H1 (cell line): ENCODE results near the gene PRKAR1B. TPM values are rescaled to one million over a fixed set of nuclear protein-coding genes. Genes with fewer than 3 reads are reported as not detected.

Experiments
- CTCF ChIA-PET: fragments of 300-600 bp; sonication (Branson Sonifier 250); formaldehyde crosslinking; loops from one replicate; lab custom pipeline; 2021; ENCODE audit not compliant: partially characterized antibody; lab: Charles Lee
- POLR2A ChIA-PET: fragments of 300-600 bp; sonication (Branson Sonifier 250); formaldehyde crosslinking; loops from one replicate; lab custom pipeline; 2021; ENCODE audit warnings: inconsistent platforms; ENCODE audit not compliant: partially characterized antibody; lab: Charles Lee
- DNase-seq, 2 experiments: peaks; one replicate each; pipeline versions ENCODE4 v3.0.0 to v3.0.0-alpha.2; 2010 to 2022; ENCODE audit warnings: low spot score in 2 of 2, low read depth in 1 of 2, mixed read lengths in 1 of 2
- FAIRE-seq: peaks from 2 replicates; lab custom pipeline; 2011; peaks lifted over from hg19 to GRCh38; lab: Jason Lieb, UNC
- H2AFZ ChIP-seq: 2 replicates; pipeline ENCODE4 v1.8.1; 2012; ENCODE audit warnings: low read length, inconsistent platforms
- H2AK5ac ChIP-seq: 2 replicates; pipeline ENCODE4 v1.6.1; 2013; ENCODE audit warnings: low read depth, low read length
- H2BK120ac ChIP-seq: replicated peaks from 2 replicates; pipeline ENCODE3; 2013; ENCODE audit warnings: low read depth, low read length, inconsistent platforms
- H2BK12ac ChIP-seq: 2 replicates; pipeline ENCODE4 v1.6.1; 2013; ENCODE audit warnings: low read depth, low read length
- H2BK15ac ChIP-seq: 2 replicates; pipeline ENCODE4 v1.6.1; 2013; ENCODE audit warnings: low read length
- H2BK20ac ChIP-seq: 2 replicates; pipeline ENCODE4 v1.6.1; 2013; ENCODE audit warnings: low read length
- H2BK5ac ChIP-seq: 2 replicates; pipeline ENCODE4 v1.6.1; 2013; ENCODE audit warnings: low read depth, low read length
- H3K14ac ChIP-seq: 2 replicates; pipeline ENCODE4 v1.6.1; 2013; ENCODE audit warnings: inconsistent platforms; ENCODE audit not compliant: insufficient read length
- H3K18ac ChIP-seq: 2 replicates; pipeline ENCODE4 v1.6.1; 2013; ENCODE audit warnings: low read length; ENCODE audit errors: extremely low read depth
- H3K23ac ChIP-seq: 2 replicates; pipeline ENCODE4 v1.6.1; 2013; ENCODE audit warnings: inconsistent platforms; ENCODE audit not compliant: insufficient read length
- H3K23me2 ChIP-seq: 2 replicates; pipeline ENCODE4 v1.6.1; 2013; ENCODE audit warnings: low read depth, low read length
- H3K27ac ChIP-seq: 2 replicates; pipeline ENCODE4 v1.6.1; 2011; ENCODE audit warnings: low read depth, low read length, inconsistent platforms
- H3K27me3 ChIP-seq, 4 experiments: replicated peaks in 1 of 4; 1 replicate in 1 of 4; 2 replicates in 3 of 4; pipeline versions ENCODE4 v1.6.1 to v1.8.1; 2011 to 2013; ENCODE audit warnings: low read length in 3 of 4, mild to moderate bottlenecking in 3 of 4, inconsistent platforms in 2 of 4, mixed read lengths in 2 of 4, moderate library complexity in 1 of 4; ENCODE audit not compliant: control insufficient read depth in 3 of 4, insufficient read depth in 3 of 4; ENCODE audit errors: extremely low read depth in 1 of 4
- H3K36me3 ChIP-seq, 4 experiments: 2 replicates each; pipeline versions ENCODE4 v1.6.1 to v1.8.1; 2011 to 2013; ENCODE audit warnings: mild to moderate bottlenecking in 4 of 4, low read length in 3 of 4, moderate library complexity in 2 of 4, control low read depth in 1 of 4, inconsistent platforms in 1 of 4; ENCODE audit not compliant: insufficient read depth in 4 of 4, control insufficient read depth in 2 of 4
- H3K4ac ChIP-seq: replicated peaks from 2 replicates; pipeline ENCODE3; 2013; ENCODE audit warnings: low read length, low read depth, mixed read lengths, inconsistent platforms; ENCODE audit not compliant: insufficient read length
- H3K4me1 ChIP-seq, 4 experiments: replicated peaks in 1 of 4; 1 replicate in 1 of 4; 2 replicates in 3 of 4; pipeline versions ENCODE4 v1.6.1 to v1.8.1; 2011 to 2013; ENCODE audit warnings: low read length in 3 of 4, inconsistent platforms in 2 of 4, mixed read lengths in 1 of 4; ENCODE audit not compliant: insufficient read depth in 4 of 4, control insufficient read depth in 3 of 4
- H3K4me2 ChIP-seq, 2 experiments: 2 replicates each; pipeline versions ENCODE4 v1.6.1 to v1.8.1; 2011 to 2013; ENCODE audit warnings: low read depth in 2 of 2, low read length in 2 of 2, control low read depth in 1 of 2, inconsistent platforms in 1 of 2, mild to moderate bottlenecking in 1 of 2; ENCODE audit not compliant: insufficient read depth in 1 of 2
- H3K4me3 ChIP-seq, 4 experiments: fragments of 200-600, 300-600 bp in 1 of 4; sonication (generic), shearing (Covaris generic), sonication (Bioruptor Twin) in 1 of 4; 2 replicates each; pipeline versions ENCODE4 v1.5.1 to v1.8.1; 2011 to 2016; ENCODE audit warnings: low read length in 4 of 4, low read depth in 3 of 4, control low read depth in 2 of 4, inconsistent platforms in 2 of 4, mild to moderate bottlenecking in 2 of 4, mixed read lengths in 1 of 4, moderate library complexity in 1 of 4; ENCODE audit not compliant: insufficient read depth in 2 of 4; ENCODE audit errors: extremely low read depth in 1 of 4
- H3K56ac ChIP-seq: replicated peaks from 2 replicates; pipeline ENCODE3; 2013; ENCODE audit warnings: low read depth, mild to moderate bottlenecking, mixed read lengths, low read length, inconsistent platforms; ENCODE audit not compliant: insufficient read length
- H3K79me1 ChIP-seq: 2 replicates; pipeline ENCODE4 v1.6.1; 2013; ENCODE audit warnings: low read depth, low read length, control low read depth
- H3K79me2 ChIP-seq, 2 experiments: 2 replicates each; pipeline versions ENCODE4 v1.6.1 to v1.8.1; 2012 to 2013; ENCODE audit warnings: low read length in 2 of 2, mild to moderate bottlenecking in 2 of 2, inconsistent platforms in 1 of 2; ENCODE audit not compliant: insufficient read depth in 2 of 2, control insufficient read depth in 1 of 2
- H3K9ac ChIP-seq, 4 experiments: replicated peaks in 1 of 4; 1 replicate in 1 of 4; 2 replicates in 3 of 4; pipeline versions ENCODE4 v1.6.1 to v1.8.1; 2011 to 2013; ENCODE audit warnings: low read depth in 3 of 4, low read length in 3 of 4, control low read depth in 2 of 4, mild to moderate bottlenecking in 2 of 4, moderate library complexity in 2 of 4, inconsistent platforms in 1 of 4; ENCODE audit errors: extremely low read depth in 1 of 4
- H3K9me3 ChIP-seq, 2 experiments: 2 replicates each; pipeline versions ENCODE4 v1.6.1 to v1.8.1; 2012 to 2013; ENCODE audit warnings: mild to moderate bottlenecking in 2 of 2, moderate library complexity in 2 of 2, control low read depth in 1 of 2, inconsistent platforms in 1 of 2, low read depth in 1 of 2, low read length in 1 of 2, mixed read lengths in 1 of 2; ENCODE audit not compliant: insufficient read depth in 2 of 2
- H4K20me1 ChIP-seq, 2 experiments: replicated peaks in 1 of 2; 2 replicates each; pipeline versions ENCODE3 to v1.8.1; 2011 to 2013; ENCODE audit warnings: inconsistent platforms in 2 of 2, low read length in 2 of 2, mild to moderate bottlenecking in 1 of 2; ENCODE audit not compliant: insufficient read depth in 2 of 2, control insufficient read depth in 1 of 2
- H4K5ac ChIP-seq: 2 replicates; pipeline ENCODE4 v1.6.1; 2013; ENCODE audit warnings: low read length, low read depth, mixed read lengths, inconsistent platforms; ENCODE audit not compliant: insufficient read length
- H4K8ac ChIP-seq: 2 replicates; pipeline ENCODE4 v1.8.0; 2013; ENCODE audit warnings: mild to moderate bottlenecking, moderate library complexity, low read length, inconsistent platforms; ENCODE audit not compliant: insufficient read depth; ENCODE audit errors: extremely low read depth
- H4K91ac ChIP-seq: replicated peaks from 2 replicates; pipeline ENCODE3; 2013; ENCODE audit warnings: low read length, mixed read lengths, inconsistent platforms; ENCODE audit not compliant: insufficient read length
- HDAC6 ChIP-seq: IDR thresholded peaks from one replicate; pipeline ENCODE4 v1.7.1; 2012; ENCODE audit warnings: low read depth, mild to moderate bottlenecking, inconsistent platforms, low read length, moderate library complexity
- NANOG ChIP-seq: IDR thresholded peaks from 2 replicates; pipeline ENCODE4 v1.6.1; 2011; ENCODE audit warnings: low read length, low read depth, mild to moderate bottlenecking, inconsistent platforms; ENCODE audit not compliant: insufficient read depth, poor library complexity, severe bottlenecking
- WGBS, 2 experiments: shearing (Covaris generic) in 1 of 2; methylation state at CpG; one replicate each; pipeline versions ENCODE4 v1.1.6 to v1.1.7; 2013 to 2015; ENCODE audit warnings: low lambda C conversion rate in 2 of 2, mixed read lengths in 2 of 2, inconsistent platforms in 1 of 2, low coverage in 1 of 2, missing lambda C conversion rate in 1 of 2; ENCODE audit not compliant: insufficient replicate concordance in 2 of 2, insufficient coverage in 1 of 2, insufficient read length in 1 of 2; ENCODE audit errors: extremely low coverage in 1 of 2, missing lambda C conversion rate in 1 of 2; 5-methylcytosine and 5-hydroxymethylcytosine counted together
- polyA plus RNA-seq, 7 experiments: library from polyadenylated mRNA; depleted of rRNA in 3 of 7; stranded (reverse) in 5 of 7; unstranded in 2 of 7; fragments of >200 nt in 5 of 7; fragments of 200-250 nt in 2 of 7; gene quantifications; 1 replicate in 5 of 7; 2 replicates in 1 of 7; 4 replicates in 1 of 7; pipeline versions ENCODE4 v1.2.1 to v1.2.3, GENCODE V29; 2011 to 2013; ENCODE audit warnings: missing spikeins in 2 of 7, mixed read lengths in 2 of 7
- total RNA-seq: library from RNA; stranded (reverse); fragmentation: NEBNext Ultra II Directional; extraction: Animal tissue kit (Norgen Biotek cat#: 25700); gene quantifications from 2 replicates; pipeline ENCODE4 v1.2.1, GENCODE V29; 2021
- TF ChIP-seq, protein P1 (sequence below): IDR thresholded peaks from 2 replicates; pipeline ENCODE4 v1.6.1; 2011; ENCODE audit warnings: low read length, improper control_type of control experiment

PRKAR1B gene
- total and polyA plus RNA-seq, 2 of the 8 experiments (the other 6 are each of a cell fraction or from before 2014, with no cell fraction given) = 12.3 to 55.7 TPM

DNA sequence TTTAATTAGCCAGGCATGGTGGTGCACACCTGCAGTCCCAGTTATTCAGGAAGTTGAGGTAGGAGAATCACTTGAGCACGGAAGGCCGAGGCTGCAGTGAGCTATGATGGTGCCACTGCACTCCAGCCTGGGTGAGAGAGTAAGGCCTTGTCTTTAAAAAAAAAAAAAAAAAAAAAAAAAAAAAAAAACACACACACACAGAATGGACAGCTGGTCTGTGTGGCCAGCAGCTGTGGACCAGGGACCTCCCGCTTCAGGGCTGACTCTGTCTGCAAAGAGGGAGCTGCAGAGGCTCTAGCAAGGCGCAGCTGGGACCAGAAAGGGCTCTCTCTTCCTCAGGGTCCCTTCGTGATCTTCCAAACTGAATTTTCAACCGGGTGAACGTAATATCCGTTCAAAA lies 54.2 kb downstream of the PRKAR1B start:
- Histone ChIP-seq H3K14ac (no peak overlapping the region), H3K18ac (no peak overlapping the region), H3K56ac (no peak overlapping the region), H2BK15ac (no peak overlapping the region), H3K4ac (no peak overlapping the region), H3K23ac (no peak overlapping the region), H4K8ac (no peak overlapping the region), H3K23me2 (no peaks in the 10 kb centered on the region), H3K79me2 (no peaks in the 10 kb centered on the region), H3K4me3 (no peak overlapping the region), H3K9me3 (0 out of 4 replicates have a peak, but pooled peaks cover 0 to 4% of the 10 kb centered on the region in 2 experiments), H3K4me1 (no peaks in the 10 kb centered on the region), H4K91ac (no peak overlapping the region), H3K36me3 (peaks cover 2 to 22% (median 6%) of the 10 kb centered on the region in 4 experiments; a peak in 6 of 8 replicates), H2BK12ac (no peak overlapping the region), H2BK20ac (no peak overlapping the region), H2BK5ac (no peak overlapping the region), H4K5ac (no peak overlapping the region), H2BK120ac (no peak overlapping the region), H3K27me3 (no peaks in the 10 kb centered on the region), H2AFZ (no peak overlapping the region), H2AK5ac (no peak overlapping the region), H3K9ac (no peak overlapping the region), H3K27ac (no peak overlapping the region), H4K20me1 (no peaks in the 10 kb centered on the region), H3K79me1 (no peaks in the 10 kb centered on the region; the same call in 1 of the 2 replicates), H3K4me2 (no peak overlapping the region)
- ChIA-PET POLR2A (interaction anchor here (1.3 kb wide), 1 partner anchor 9 kb away, joined by 3 read pairs; no protein-coding TSS in a partner anchor), CTCF (interaction anchor here (0.5 to 1.8 kb wide), 3 partner anchors 9 to 340 kb away, joined by 3 read pairs; no protein-coding TSS in a partner anchor)
- DNase-seq (no peak), FAIRE-seq (no peak)
- TF ChIP-seq NANOG (no peak), HDAC6 (no peak)
- TF ChIP-seq, protein P1, sequence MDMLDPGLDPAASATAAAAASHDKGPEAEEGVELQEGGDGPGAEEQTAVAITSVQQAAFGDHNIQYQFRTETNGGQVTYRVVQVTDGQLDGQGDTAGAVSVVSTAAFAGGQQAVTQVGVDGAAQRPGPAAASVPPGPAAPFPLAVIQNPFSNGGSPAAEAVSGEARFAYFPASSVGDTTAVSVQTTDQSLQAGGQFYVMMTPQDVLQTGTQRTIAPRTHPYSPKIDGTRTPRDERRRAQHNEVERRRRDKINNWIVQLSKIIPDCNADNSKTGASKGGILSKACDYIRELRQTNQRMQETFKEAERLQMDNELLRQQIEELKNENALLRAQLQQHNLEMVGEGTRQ = no peak
- 89% methylated on average over 6 of the region's 8 CpGs; no CpG with 5 or more reads in 1 of the 2 experiments for WGBS, 2 experiments
